Lower leg skin (tissue), 3 donors: ENCODE results near the gene PIWIL4.

Source experiments
- CTCF ChIP-seq, 3 donors: fragments of 450-650 bp; IDR thresholded peaks; one replicate each; pipeline ENCODE4 v1.5.1; 2016; ENCODE audit warnings: antibody characterized with exemption in 3 of 3, mild to moderate bottlenecking in 3 of 3, moderate library complexity in 2 of 3
- POLR2A ChIP-seq, 2 donors: fragments of 450-650 bp; IDR thresholded peaks; one replicate each; pipeline ENCODE4 v1.6.1; 2016 to 2017; ENCODE audit warnings: antibody characterized with exemption in 2 of 2, mild to moderate bottlenecking in 1 of 2, moderate library complexity in 1 of 2

DNA sequence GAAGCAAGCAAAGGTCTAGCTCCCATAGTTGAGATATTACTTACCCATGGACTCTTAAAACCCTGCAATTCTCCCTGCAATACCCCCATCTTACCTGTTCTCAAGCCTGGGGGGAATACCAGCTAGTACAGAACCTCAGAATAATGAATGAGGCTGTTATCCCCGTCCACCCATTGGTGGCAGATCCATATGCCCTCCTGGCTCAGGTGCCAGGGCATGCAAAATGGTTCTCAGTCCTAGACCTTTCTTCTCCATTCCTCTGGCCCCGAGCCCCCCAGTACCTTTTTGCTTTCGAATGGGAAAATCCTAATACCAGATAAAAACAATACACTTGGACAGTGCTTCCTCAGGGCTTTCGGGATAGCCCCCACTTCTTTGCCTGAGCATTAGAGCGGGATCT lies 86.4 kb downstream of the PIWIL4 start:
- no peak for TF ChIP-seq CTCF (IDR thresholded peaks at IDR 0.05)
- TF ChIP-seq POLR2A (IDR thresholded peaks at IDR 0.05) = no peak
